Loucy (cell line): Measurements from ENCODE around the gene TUBB2A.
A peak's percentile ranks its signal among the peaks of the same experiment; 100 is the strongest.

Source experiments
- H2AFZ ChIP-seq: fragments of 200-600 bp; sonication (generic); 2 replicates; pipeline ENCODE4 v1.6.0; 2016; ENCODE audit warnings: antibody characterized with exemption, mild to moderate bottlenecking, low read length, moderate library complexity
- H3F3A ChIP-seq: fragments of 200-600 bp; 2 replicates; pipeline ENCODE4 v1.6.0; 2016; ENCODE audit warnings: antibody characterized with exemption, low read depth, mild to moderate bottlenecking
- H3K27me3 ChIP-seq: fragments of 200-600 bp; sonication (generic); 2 replicates; pipeline ENCODE4 v1.6.1; 2014; ENCODE audit warnings: low read length, mild to moderate bottlenecking; ENCODE audit not compliant: insufficient read depth, poor library complexity, severe bottlenecking
- H3K36me3 ChIP-seq: fragments of 200-600 bp; sonication (generic); 2 replicates; pipeline ENCODE4 v1.6.1; 2016; ENCODE audit warnings: low read length; ENCODE audit not compliant: insufficient read depth
- H3K4me1 ChIP-seq: fragments of 200-600 bp; sonication (generic); 2 replicates; pipeline ENCODE4 v1.5.1; 2014; ENCODE audit warnings: low read length, mild to moderate bottlenecking; ENCODE audit not compliant: insufficient read depth, poor library complexity, severe bottlenecking
- H3K4me2 ChIP-seq: fragments of 200-600 bp; sonication (generic); 2 replicates; pipeline ENCODE4 v1.6.0; 2014; ENCODE audit warnings: antibody characterized with exemption, low read length, low read depth, mild to moderate bottlenecking; ENCODE audit not compliant: poor library complexity, severe bottlenecking
- H3K4me3 ChIP-seq: fragments of 200-600 bp; sonication (generic); 2 replicates; pipeline ENCODE4 v1.5.1; 2014; ENCODE audit warnings: low read length, mild to moderate bottlenecking, mixed read lengths; ENCODE audit not compliant: poor library complexity, severe bottlenecking
- H3K79me2 ChIP-seq: fragments of 200-600 bp; sonication (generic); 2 replicates; pipeline ENCODE4 v1.6.1; 2014; ENCODE audit warnings: low read length; ENCODE audit not compliant: insufficient read depth
- H3K9ac ChIP-seq: fragments of 200-600 bp; sonication (generic); 2 replicates; pipeline ENCODE4 v1.6.0; 2014; ENCODE audit warnings: mild to moderate bottlenecking, low read depth, low read length, moderate library complexity; ENCODE audit not compliant: poor library complexity, severe bottlenecking
- H3K9me2 ChIP-seq: fragments of 200-600 bp; sonication (generic); replicated peaks from 2 replicates; pipeline ENCODE4 v1.6.1; 2016; ENCODE audit warnings: low read depth, low read length, mixed read lengths
- H3K9me3 ChIP-seq: fragments of 200-600 bp; sonication (generic); 2 replicates; pipeline ENCODE4 v1.6.1; 2014; ENCODE audit warnings: mild to moderate bottlenecking, antibody characterized with exemption, low read length, low read depth; ENCODE audit not compliant: insufficient read depth
- H4K20me1 ChIP-seq: fragments of 200-600 bp; sonication (generic); 2 replicates; pipeline ENCODE4 v1.6.0; 2014; ENCODE audit warnings: antibody characterized with exemption, low read length, mild to moderate bottlenecking; ENCODE audit not compliant: insufficient read depth, poor library complexity, severe bottlenecking
- EZH2phosphoT487 ChIP-seq: fragments of 200-600 bp; IDR thresholded peaks from 2 replicates; pipeline ENCODE4 v1.6.1; 2018; ENCODE audit warnings: antibody characterized with exemption, mild to moderate bottlenecking, moderate library complexity, borderline replicate concordance
- TF ChIP-seq, protein P1 (sequence below): fragments of 200-600 bp; sonication (generic); conservative IDR thresholded peaks from 2 replicates; pipeline ENCODE4 v1.5.1; 2014; ENCODE audit warnings: mild to moderate bottlenecking, antibody characterized with exemption, low read length

The TUBB2A gene

DNA sequence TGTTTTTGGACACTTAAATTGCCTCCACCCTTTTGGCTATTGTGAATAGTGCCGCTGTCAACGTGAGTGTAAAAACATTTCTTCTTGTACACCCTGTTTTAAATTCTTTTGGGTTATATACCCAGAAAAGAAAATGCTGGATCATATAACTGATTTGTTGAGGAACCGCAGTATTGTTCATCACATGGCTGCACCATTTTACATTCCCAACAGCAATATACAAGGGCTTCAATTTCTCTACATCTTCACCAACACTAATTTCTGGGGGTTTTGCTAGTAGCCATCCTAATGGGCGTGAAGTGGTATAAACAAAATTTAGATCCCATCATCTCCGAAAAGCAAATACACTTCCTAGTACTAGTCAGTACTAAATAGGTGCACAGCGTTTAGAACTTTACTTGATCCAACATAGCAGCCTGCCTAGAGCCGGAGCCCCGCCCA is 39.4 kb downstream of the TUBB2A start:
- H3K9ac ChIP-seq = peak overlapping the region; percentile 91
- H3K9me3 ChIP-seq = no peaks in the 10 kb centered on the region
- H2AFZ ChIP-seq = peak overlapping the region; percentile 99
- peaks cover 16% of the 10 kb centered on the region; the same call in 1 of the 2 replicates for H3K36me3 ChIP-seq
- H3K9me2 ChIP-seq = no peaks in the 10 kb centered on the region
- H3K4me1 ChIP-seq = peaks cover 16% of the 10 kb centered on the region
- no peaks in the 10 kb centered on the region for H4K20me1 ChIP-seq
- peak overlapping the region; percentile 88 for H3K4me2 ChIP-seq
- peak overlapping the region; percentile 88 for H3K4me3 ChIP-seq
- peaks cover 7% of the 10 kb centered on the region for H3K79me2 ChIP-seq
- no peaks in the 10 kb centered on the region for H3K27me3 ChIP-seq
- no peaks in the 10 kb centered on the region for H3F3A ChIP-seq
- no peak for TF ChIP-seq EZH2phosphoT487
- TF ChIP-seq, protein P1, sequence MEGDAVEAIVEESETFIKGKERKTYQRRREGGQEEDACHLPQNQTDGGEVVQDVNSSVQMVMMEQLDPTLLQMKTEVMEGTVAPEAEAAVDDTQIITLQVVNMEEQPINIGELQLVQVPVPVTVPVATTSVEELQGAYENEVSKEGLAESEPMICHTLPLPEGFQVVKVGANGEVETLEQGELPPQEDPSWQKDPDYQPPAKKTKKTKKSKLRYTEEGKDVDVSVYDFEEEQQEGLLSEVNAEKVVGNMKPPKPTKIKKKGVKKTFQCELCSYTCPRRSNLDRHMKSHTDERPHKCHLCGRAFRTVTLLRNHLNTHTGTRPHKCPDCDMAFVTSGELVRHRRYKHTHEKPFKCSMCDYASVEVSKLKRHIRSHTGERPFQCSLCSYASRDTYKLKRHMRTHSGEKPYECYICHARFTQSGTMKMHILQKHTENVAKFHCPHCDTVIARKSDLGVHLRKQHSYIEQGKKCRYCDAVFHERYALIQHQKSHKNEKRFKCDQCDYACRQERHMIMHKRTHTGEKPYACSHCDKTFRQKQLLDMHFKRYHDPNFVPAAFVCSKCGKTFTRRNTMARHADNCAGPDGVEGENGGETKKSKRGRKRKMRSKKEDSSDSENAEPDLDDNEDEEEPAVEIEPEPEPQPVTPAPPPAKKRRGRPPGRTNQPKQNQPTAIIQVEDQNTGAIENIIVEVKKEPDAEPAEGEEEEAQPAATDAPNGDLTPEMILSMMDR = no peak

GRCh38 chr6:3114377-3114776 is 43.0 kb downstream of the TUBB2A start:
- peaks cover 44% of the 10 kb centered on the region; the same call in 1 of the 2 replicates for H3K36me3 ChIP-seq
- H3K9ac ChIP-seq = no peak overlapping the region
- H3K27me3 ChIP-seq = no peaks in the 10 kb centered on the region
- TF ChIP-seq, protein P1 = no peak
- no peak for TF ChIP-seq EZH2phosphoT487
- H2AFZ ChIP-seq = no peak overlapping the region
- peaks cover 13% of the 10 kb centered on the region for H3K4me1 ChIP-seq
- H3K4me2 ChIP-seq = no peak overlapping the region
- H4K20me1 ChIP-seq = no peaks in the 10 kb centered on the region
- no peak overlapping the region for H3K4me3 ChIP-seq
- no peaks in the 10 kb centered on the region for H3F3A ChIP-seq
- H3K79me2 ChIP-seq = peaks cover 7% of the 10 kb centered on the region
- H3K9me3 ChIP-seq = no peaks in the 10 kb centered on the region
- no peaks in the 10 kb centered on the region for H3K9me2 ChIP-seq

DNA sequence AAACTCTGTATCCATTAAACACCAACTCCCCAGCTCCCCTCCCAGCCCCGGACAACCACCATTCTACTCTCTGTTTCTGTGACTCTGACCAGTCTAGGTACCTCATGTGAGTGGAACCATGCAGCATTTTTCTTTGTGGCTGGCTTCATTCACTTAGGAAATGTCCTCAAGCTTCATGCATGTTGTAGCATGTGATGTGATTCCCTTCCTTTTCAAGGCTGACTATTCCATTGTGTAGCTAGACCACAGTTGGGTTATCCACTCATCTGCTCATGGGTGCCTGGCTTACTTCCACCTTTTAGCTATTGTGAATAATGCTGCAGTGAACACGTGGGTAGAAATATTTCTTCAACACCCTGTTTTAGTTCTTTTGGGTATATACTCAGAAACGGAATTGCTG is 47.6 kb downstream of the TUBB2A start:
- Histone ChIP-seq H3K4me2 (no peak overlapping the region), H3K4me1 (no peaks in the 10 kb centered on the region), H3K9ac (no peak overlapping the region), H3K9me2 (no peaks in the 10 kb centered on the region), H3K9me3 (no peaks in the 10 kb centered on the region), H3F3A (no peaks in the 10 kb centered on the region), H2AFZ (no peak overlapping the region), H3K36me3 (peaks cover 81% of the 10 kb centered on the region; the same call in 1 of the 2 replicates), H3K79me2 (no peaks in the 10 kb centered on the region), H3K27me3 (no peaks in the 10 kb centered on the region), H3K4me3 (no peak overlapping the region), H4K20me1 (no peaks in the 10 kb centered on the region)
- TF ChIP-seq, protein P1 = no peak
- no peak for TF ChIP-seq EZH2phosphoT487
